Hepatocyte (in vitro differentiated cells): ENCODE data around the gene PITX1.

Source experiments
- CTCF ChIP-seq: fragments of 200-600 bp; sonication (generic); IDR thresholded peaks from 2 replicates; pipeline ENCODE4 v1.5.1; 2016; ENCODE audit warnings: antibody characterized with exemption, mild to moderate bottlenecking; ENCODE audit not compliant: poor library complexity
- EZH2phosphoT487 ChIP-seq: fragments of 200-600 bp; sonication (generic); IDR thresholded peaks from one replicate; pipeline ENCODE4 v1.6.1; 2018; ENCODE audit warnings: antibody characterized with exemption, mild to moderate bottlenecking, low read depth, moderate library complexity; ENCODE audit not compliant: unreplicated experiment, severe bottlenecking

DNA sequence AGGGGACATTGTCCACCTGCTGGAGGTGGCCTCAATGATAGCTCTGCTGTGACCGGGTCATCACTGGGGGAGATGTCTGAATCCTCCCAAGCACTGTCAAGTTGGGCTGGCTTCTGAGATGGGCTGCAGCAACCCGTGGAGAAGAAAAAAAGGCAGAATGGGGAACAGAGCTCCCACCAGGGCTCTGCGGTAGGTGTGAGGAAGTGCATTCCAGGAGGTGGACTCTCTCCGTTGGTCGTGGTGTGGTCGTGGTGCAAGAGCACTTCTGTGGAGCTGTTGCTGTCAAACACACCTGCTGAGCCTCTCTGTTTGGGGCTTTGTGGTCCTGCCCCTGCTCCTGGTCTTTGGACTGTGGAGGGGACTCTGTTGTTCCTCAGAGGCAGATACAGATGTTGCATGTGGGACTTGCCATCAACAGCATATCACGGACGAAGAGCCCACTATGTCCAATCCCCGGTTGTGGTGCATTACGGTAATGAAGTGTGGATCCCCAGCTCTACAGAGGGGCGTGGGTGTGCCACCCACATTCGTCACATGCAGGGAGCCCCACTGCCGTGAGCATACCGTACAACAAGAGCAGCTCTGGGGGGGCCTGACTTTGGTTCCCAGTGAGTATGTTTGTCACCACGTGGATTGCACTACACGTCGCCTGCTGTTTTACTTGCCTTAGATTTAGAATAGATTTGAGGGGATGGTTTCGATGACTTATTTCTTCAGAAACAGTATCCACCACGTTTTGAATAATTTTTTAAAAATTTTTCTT is 36.0 kb upstream of the PITX1 start:
- TF ChIP-seq CTCF (no peak), EZH2phosphoT487 (no peak)
